ENCODE data around the gene ARID3B.

Gene ARID3B

GRCh38 chr15:74545776-74546656 is 5.0 kb downstream of the ARID3B start:
- Histone ChIP-seq H3K27me3 (ENCODE audit: control insufficient read depth, insufficient read depth, low read length) (no peaks in the 10 kb centered on the region), H3K4me1 (ENCODE audit: control insufficient read depth, insufficient read depth, low read length) (peaks cover 25% of the 10 kb centered on the region), H3K4me3 (ENCODE audit: low read depth, low read length) (no peak overlapping the region), H3K36me3 (ENCODE audit: control insufficient read depth, insufficient read depth, low read length) (peaks cover 60% of the 10 kb centered on the region), H3K9ac (ENCODE audit: low read depth, low read length) (no peak overlapping the region), H3K9me3 (ENCODE audit: control insufficient read depth, insufficient read depth, low read length) (no peaks in the 10 kb centered on the region), H3K27ac (ENCODE audit: low read depth, low read length) (no peak overlapping the region)

- peaks cover 21% of the 10 kb centered on the region for H3K4me1 ChIP-seq (ENCODE audit: control insufficient read depth, insufficient read depth, low read length)
- no peaks in the 10 kb centered on the region for H3K9me3 ChIP-seq (ENCODE audit: control insufficient read depth, insufficient read depth, low read length)
- no peak overlapping the region for H3K27ac ChIP-seq (ENCODE audit: low read depth, low read length)
- H3K9ac ChIP-seq (ENCODE audit: low read depth, low read length): no peak overlapping the region
- H3K36me3 ChIP-seq (ENCODE audit: control insufficient read depth, insufficient read depth, low read length): peaks cover 70% of the 10 kb centered on the region
- H3K4me3 ChIP-seq (ENCODE audit: low read depth, low read length): no peak overlapping the region
- no peaks in the 10 kb centered on the region for H3K27me3 ChIP-seq (ENCODE audit: control insufficient read depth, insufficient read depth, low read length)
Observed at GRCh38 chr15:74547616-74548015, 6.6 kb downstream of the ARID3B start.

GRCh38 chr15:74548241-74548640 is 7.2 kb downstream of the ARID3B start:
- Histone ChIP-seq H3K4me1 (ENCODE audit: control insufficient read depth, insufficient read depth, low read length) (peaks cover 15% of the 10 kb centered on the region), H3K27me3 (ENCODE audit: control insufficient read depth, insufficient read depth, low read length) (no peaks in the 10 kb centered on the region), H3K36me3 (ENCODE audit: control insufficient read depth, insufficient read depth, low read length) (peaks cover 76% of the 10 kb centered on the region), H3K4me3 (ENCODE audit: low read depth, low read length) (no peak overlapping the region), H3K9me3 (ENCODE audit: control insufficient read depth, insufficient read depth, low read length) (no peaks in the 10 kb centered on the region), H3K9ac (ENCODE audit: low read depth, low read length) (no peak overlapping the region), H3K27ac (ENCODE audit: low read depth, low read length) (no peak overlapping the region)

GRCh38 chr15:74549816-74550215 is 8.8 kb downstream of the ARID3B start:
- no peak overlapping the region for H3K27ac ChIP-seq (ENCODE audit: low read depth, low read length)
- H3K36me3 ChIP-seq (ENCODE audit: control insufficient read depth, insufficient read depth, low read length): peaks cover 76% of the 10 kb centered on the region

GRCh38 chr15:74551714-74552113 is 10.7 kb downstream of the ARID3B start:
- H3K9me3 ChIP-seq (ENCODE audit: control insufficient read depth, insufficient read depth, low read length): no peaks in the 10 kb centered on the region
- peaks cover 59% of the 10 kb centered on the region for H3K36me3 ChIP-seq (ENCODE audit: control insufficient read depth, insufficient read depth, low read length)
- H3K4me1 ChIP-seq (ENCODE audit: control insufficient read depth, insufficient read depth, low read length): no peaks in the 10 kb centered on the region
- no peak overlapping the region for H3K9ac ChIP-seq (ENCODE audit: low read depth, low read length)
- no peak overlapping the region for H3K27ac ChIP-seq (ENCODE audit: low read depth, low read length)
- no peaks in the 10 kb centered on the region for H3K27me3 ChIP-seq (ENCODE audit: control insufficient read depth, insufficient read depth, low read length)
- no peak overlapping the region for H3K4me3 ChIP-seq (ENCODE audit: low read depth, low read length)

More at GRCh38 chr15:74549816-74550215, 8.8 kb downstream of the ARID3B start:
- Histone ChIP-seq H3K9ac (ENCODE audit: low read depth, low read length) (no peak overlapping the region), H3K4me1 (ENCODE audit: control insufficient read depth, insufficient read depth, low read length) (peaks cover 12% of the 10 kb centered on the region), H3K27me3 (ENCODE audit: control insufficient read depth, insufficient read depth, low read length) (no peaks in the 10 kb centered on the region), H3K4me3 (ENCODE audit: low read depth, low read length) (no peak overlapping the region), H3K9me3 (ENCODE audit: control insufficient read depth, insufficient read depth, low read length) (no peaks in the 10 kb centered on the region)

- no peak overlapping the region for H3K9ac ChIP-seq (ENCODE audit: low read depth, low read length)
- H3K27me3 ChIP-seq (ENCODE audit: control insufficient read depth, insufficient read depth, low read length): no peaks in the 10 kb centered on the region
- no peaks in the 10 kb centered on the region for H3K9me3 ChIP-seq (ENCODE audit: control insufficient read depth, insufficient read depth, low read length)
- peaks cover 58% of the 10 kb centered on the region for H3K36me3 ChIP-seq (ENCODE audit: control insufficient read depth, insufficient read depth, low read length)
- H3K4me1 ChIP-seq (ENCODE audit: control insufficient read depth, insufficient read depth, low read length): no peaks in the 10 kb centered on the region
- no peak overlapping the region for H3K27ac ChIP-seq (ENCODE audit: low read depth, low read length)
- no peak overlapping the region for H3K4me3 ChIP-seq (ENCODE audit: low read depth, low read length)
Observed at GRCh38 chr15:74552773-74553441, 11.9 kb downstream of the ARID3B start.

- H3K4me1 ChIP-seq (ENCODE audit: control insufficient read depth, insufficient read depth, low read length): no peaks in the 10 kb centered on the region
- H3K4me3 ChIP-seq (ENCODE audit: low read depth, low read length): no peak overlapping the region
- no peak overlapping the region for H3K9ac ChIP-seq (ENCODE audit: low read depth, low read length)
- peaks cover 44% of the 10 kb centered on the region for H3K36me3 ChIP-seq (ENCODE audit: control insufficient read depth, insufficient read depth, low read length)
- H3K27ac ChIP-seq (ENCODE audit: low read depth, low read length): no peak overlapping the region
- H3K27me3 ChIP-seq (ENCODE audit: control insufficient read depth, insufficient read depth, low read length): no peaks in the 10 kb centered on the region
- H3K9me3 ChIP-seq (ENCODE audit: control insufficient read depth, insufficient read depth, low read length): no peaks in the 10 kb centered on the region
Observed at GRCh38 chr15:74555192-74555591, 14.2 kb downstream of the ARID3B start.

GRCh38 chr15:74558706-74559105 is 17.7 kb downstream of the ARID3B start:
- peaks cover 30% of the 10 kb centered on the region for H3K36me3 ChIP-seq (ENCODE audit: control insufficient read depth, insufficient read depth, low read length)
- no peaks in the 10 kb centered on the region for H3K27me3 ChIP-seq (ENCODE audit: control insufficient read depth, insufficient read depth, low read length)
- no peak overlapping the region for H3K27ac ChIP-seq (ENCODE audit: low read depth, low read length)
- H3K9ac ChIP-seq (ENCODE audit: low read depth, low read length): no peak overlapping the region
- no peaks in the 10 kb centered on the region for H3K9me3 ChIP-seq (ENCODE audit: control insufficient read depth, insufficient read depth, low read length)
- no peak overlapping the region for H3K4me3 ChIP-seq (ENCODE audit: low read depth, low read length)
- no peaks in the 10 kb centered on the region for H3K4me1 ChIP-seq (ENCODE audit: control insufficient read depth, insufficient read depth, low read length)

GRCh38 chr15:74563442-74563841 is 22.4 kb downstream of the ARID3B start:
- Histone ChIP-seq H3K36me3 (ENCODE audit: control insufficient read depth, insufficient read depth, low read length) (peaks cover 45% of the 10 kb centered on the region), H3K9ac (ENCODE audit: low read depth, low read length) (no peak overlapping the region), H3K4me3 (ENCODE audit: low read depth, low read length) (no peak overlapping the region), H3K4me1 (ENCODE audit: control insufficient read depth, insufficient read depth, low read length) (no peaks in the 10 kb centered on the region; the same call in 1 of the 2 replicates), H3K27ac (ENCODE audit: low read depth, low read length) (no peak overlapping the region), H3K27me3 (ENCODE audit: control insufficient read depth, insufficient read depth, low read length) (no peaks in the 10 kb centered on the region), H3K9me3 (ENCODE audit: control insufficient read depth, insufficient read depth, low read length) (no peaks in the 10 kb centered on the region)

- no peaks in the 10 kb centered on the region; the same call in 1 of the 2 replicates for H3K4me1 ChIP-seq (ENCODE audit: control insufficient read depth, insufficient read depth, low read length)
- peaks cover 53% of the 10 kb centered on the region for H3K36me3 ChIP-seq (ENCODE audit: control insufficient read depth, insufficient read depth, low read length)
- no peak overlapping the region for H3K27ac ChIP-seq (ENCODE audit: low read depth, low read length)
- no peak overlapping the region for H3K4me3 ChIP-seq (ENCODE audit: low read depth, low read length)
- H3K9ac ChIP-seq (ENCODE audit: low read depth, low read length): no peak overlapping the region
- no peaks in the 10 kb centered on the region for H3K27me3 ChIP-seq (ENCODE audit: control insufficient read depth, insufficient read depth, low read length)
- H3K9me3 ChIP-seq (ENCODE audit: control insufficient read depth, insufficient read depth, low read length): no peaks in the 10 kb centered on the region
Observed at GRCh38 chr15:74564182-74564581, 23.2 kb downstream of the ARID3B start.

Measured in HUES48 (cell line).